Activated CD4-positive, alpha-beta T cell treated with anti-CD3 and anti-CD28 coated beads for 36 hours (primary cell): ENCODE results near the gene CCDC92B. TPM values are rescaled to one million over a fixed set of nuclear protein-coding genes. Genes with fewer than 3 reads are reported as not detected.
"Not testable (repeated sequence)": the region's sequence is repeated elsewhere in the genome, so short reads cannot be mapped to it uniquely, and the experiment has no call there.

Experiments
- ATAC-seq: fragments of 200-7000 bp; cut with Tn5 transposase; one replicate; pipeline ENCODE4 v1.10.0; 2021; ENCODE audit warnings: mild to moderate bottlenecking, moderate library complexity
- CTCF ChIA-PET: fragments of 350-600 bp; sonication (Branson Sonifier 250); formaldehyde crosslinking; loops from one replicate; lab custom pipeline; 2021; ENCODE audit warnings: antibody characterized with exemption; lab: Charles Lee
- POLR2A ChIA-PET: fragments of 350-600 bp; sonication (Branson Sonifier 250); formaldehyde crosslinking; loops from one replicate; lab custom pipeline; 2021; ENCODE audit warnings: antibody characterized with exemption, inconsistent platforms; lab: Charles Lee
- DNase-seq: peaks from one replicate; pipeline ENCODE4 v3.0.0-alpha.2; 2020
- H3K27ac Mint-ChIP-seq: one replicate; pipeline ENCODE4 v1.8.0; 2021; ENCODE audit warnings: mixed read lengths
- H3K27me3 Mint-ChIP-seq: one replicate; pipeline ENCODE4 v1.8.0; 2021; ENCODE audit warnings: mixed read lengths
- H3K36me3 Mint-ChIP-seq: one replicate; pipeline ENCODE4 v1.8.0; 2021; ENCODE audit warnings: low read depth, mixed read lengths
- H3K4me1 Mint-ChIP-seq: one replicate; pipeline ENCODE4 v1.8.0; 2021; ENCODE audit warnings: mixed read lengths
- H3K4me3 Mint-ChIP-seq: one replicate; pipeline ENCODE4 v1.8.0; 2021; ENCODE audit warnings: mild to moderate bottlenecking, moderate library complexity, mixed read lengths
- H3K9me3 Mint-ChIP-seq: one replicate; pipeline ENCODE4 v1.8.0; 2021; ENCODE audit warnings: low read depth, mixed read lengths
- intact Hi-C, 2 experiments: fragments of 100-400 bp; cut with DNase I in 1 of 2; cut with micrococcal nuclease in 1 of 2; formaldehyde crosslinking; loops; one replicate each; pipeline versions ENCODE4 v1.14.2 to v1.15.1; 2022 to 2024; cut with DNase I, micrococcal nuclease
- total RNA-seq, 2 experiments: library from RNA; stranded (reverse); gene quantifications; one replicate each; pipeline ENCODE4 v1.2.3, GENCODE V29; 2021

CCDC92B gene
- total RNA-seq, 2 experiments from 2014 or later: not detected

- Mint-ChIP-seq H3K9me3 (no peaks in the 10 kb centered on the region), H3K4me1 (peaks cover 7% of the 10 kb centered on the region), H3K36me3 (peaks cover 33% of the 10 kb centered on the region), H3K27ac (no peak overlapping the region), H3K4me3 (no peak overlapping the region), H3K27me3 (no peaks in the 10 kb centered on the region)
- intact Hi-C loops: no loop called here
- no peak for ATAC-seq
- POLR2A ChIA-PET: no interaction called here
- no peak for DNase-seq
- CTCF ChIA-PET: no interaction called here
These were observed 48.8 kb downstream of the CCDC92B start for GRCh38 chr17:2700491-2701141.

- Mint-ChIP-seq H3K27ac (no peak overlapping the region), H3K4me1 (peaks cover 3% of the 10 kb centered on the region), H3K27me3 (no peaks in the 10 kb centered on the region), H3K36me3 (peaks cover 33% of the 10 kb centered on the region), H3K4me3 (no peak overlapping the region), H3K9me3 (no peaks in the 10 kb centered on the region)
- no peak for ATAC-seq
- CTCF ChIA-PET: interaction anchor here (0.6 kb wide), 2 partner anchors 779 to 1031 kb away, joined by 3 read pairs; no protein-coding TSS in a partner anchor
- POLR2A ChIA-PET: no interaction called here
- intact Hi-C loops: no loop called here
- no peak for DNase-seq
These were observed 49.4 kb downstream of the CCDC92B start for GRCh38 chr17:2700030-2700490.

GRCh38 chr17:2699216-2699805 is 50.1 kb downstream of the CCDC92B start:
- POLR2A ChIA-PET: not testable (repeated sequence)

GRCh38 chr17:2697611-2698162 is 51.8 kb downstream of the CCDC92B start:
- H3K9me3 Mint-ChIP-seq: no peaks in the 10 kb centered on the region
- POLR2A ChIA-PET: no interaction called here
- no peaks in the 10 kb centered on the region for H3K27me3 Mint-ChIP-seq
- DNase-seq: no peak
- CTCF ChIA-PET: interaction anchor here (0.7 kb wide), 1 partner anchor 209 kb away, joined by 3 read pairs; no protein-coding TSS in a partner anchor
- no peak for ATAC-seq
- intact Hi-C loops: no loop called here
- no peak overlapping the region for H3K27ac Mint-ChIP-seq
- peaks cover 34% of the 10 kb centered on the region for H3K36me3 Mint-ChIP-seq
- H3K4me1 Mint-ChIP-seq: no peaks in the 10 kb centered on the region
- H3K4me3 Mint-ChIP-seq: no peak overlapping the region

More at GRCh38 chr17:2699216-2699805, 50.1 kb downstream of the CCDC92B start:
- H3K9me3 Mint-ChIP-seq, intact Hi-C loops, H3K27ac Mint-ChIP-seq, H3K27me3 Mint-ChIP-seq, H3K4me3 Mint-ChIP-seq, H3K4me1 Mint-ChIP-seq, DNase-seq, ATAC-seq: not testable (repeated sequence)
- H3K36me3 Mint-ChIP-seq: peaks cover 27% of the 10 kb centered on the region
- CTCF ChIA-PET: interaction anchor here (0.6 kb wide), 2 partner anchors 778 to 1031 kb away, joined by 3 read pairs; no protein-coding TSS in a partner anchor

GRCh38 chr17:2695961-2696760 is 53.3 kb downstream of the CCDC92B start:
- Mint-ChIP-seq H3K4me1 (no peaks in the 10 kb centered on the region), H3K9me3 (no peaks in the 10 kb centered on the region), H3K4me3 (no peak overlapping the region), H3K27me3 (no peaks in the 10 kb centered on the region), H3K27ac (no peak overlapping the region), H3K36me3 (peaks cover 28% of the 10 kb centered on the region)
- ATAC-seq (no peak), DNase-seq (no peak)
- POLR2A ChIA-PET: no interaction called here
- intact Hi-C loops: no loop called here
- CTCF ChIA-PET: interaction anchor here (0.6 to 1.2 kb wide), 3 partner anchors 9 to 314 kb away, joined by 3 to 4 read pairs (median 3); no protein-coding TSS in a partner anchor

- H3K27me3 Mint-ChIP-seq: no peaks in the 10 kb centered on the region
- H3K27ac Mint-ChIP-seq: no peak overlapping the region
- ChIA-PET POLR2A (interaction anchor here (1.0 kb wide), 1 partner anchor 14 kb away, joined by 4 read pairs; no protein-coding TSS in a partner anchor), CTCF (interaction anchor here (0.6 to 1.2 kb wide), 3 partner anchors 9 to 152 kb away, joined by 3 to 4 read pairs (median 3); no protein-coding TSS in a partner anchor)
- intact Hi-C loops: no loop called here
- H3K4me3 Mint-ChIP-seq: no peak overlapping the region
- DNase-seq: no peak
- no peak for ATAC-seq
- no peaks in the 10 kb centered on the region for H3K4me1 Mint-ChIP-seq
- H3K36me3 Mint-ChIP-seq: peaks cover 26% of the 10 kb centered on the region
- H3K9me3 Mint-ChIP-seq: no peaks in the 10 kb centered on the region
These were observed 54.0 kb downstream of the CCDC92B start for GRCh38 chr17:2695243-2695960.

GRCh38 chr17:2694381-2695242 is 54.8 kb downstream of the CCDC92B start:
- no peaks in the 10 kb centered on the region for H3K9me3 Mint-ChIP-seq
- H3K27ac Mint-ChIP-seq: no peak overlapping the region
- H3K27me3 Mint-ChIP-seq: no peaks in the 10 kb centered on the region
- intact Hi-C loops: no loop called here
- no peaks in the 10 kb centered on the region for H3K4me1 Mint-ChIP-seq
- ChIA-PET POLR2A (interaction anchor here (0.6 to 1.0 kb wide), 2 partner anchors 15 to 1506 kb away, joined by 4 read pairs; no protein-coding TSS in a partner anchor), CTCF (interaction anchor here (0.6 kb wide), 1 partner anchor 153 kb away, joined by 3 read pairs; no protein-coding TSS in a partner anchor)
- no peak overlapping the region for H3K4me3 Mint-ChIP-seq
- H3K36me3 Mint-ChIP-seq: peaks cover 25% of the 10 kb centered on the region
- no peak for DNase-seq
- ATAC-seq: no peak

- H3K36me3 Mint-ChIP-seq: peaks cover 30% of the 10 kb centered on the region
- H3K4me3 Mint-ChIP-seq: no peak overlapping the region
- H3K27me3 Mint-ChIP-seq: no peaks in the 10 kb centered on the region
- H3K4me1 Mint-ChIP-seq: peaks cover 6% of the 10 kb centered on the region
- H3K27ac Mint-ChIP-seq: no peak overlapping the region
- intact Hi-C loops: no loop called here
- ChIA-PET CTCF (no interaction called here), POLR2A (interaction anchor here (0.6 kb wide), 2 partner anchors 71 to 1506 kb away, joined by 3 to 4 read pairs; no protein-coding TSS in a partner anchor)
- DNase-seq (no peak), ATAC-seq (no peak)
- no peaks in the 10 kb centered on the region for H3K9me3 Mint-ChIP-seq
These were observed 55.7 kb downstream of the CCDC92B start for GRCh38 chr17:2693561-2694380.

- Mint-ChIP-seq H3K4me1 (peaks cover 10% of the 10 kb centered on the region), H3K4me3 (no peak overlapping the region), H3K27me3 (no peaks in the 10 kb centered on the region), H3K9me3 (no peaks in the 10 kb centered on the region), H3K36me3 (peaks cover 28% of the 10 kb centered on the region), H3K27ac (no peak overlapping the region)
- ChIA-PET POLR2A (no interaction called here), CTCF (interaction anchor here (0.5 kb wide), 2 partner anchors 289 to 1896 kb away, joined by 3 read pairs; no protein-coding TSS in a partner anchor)
- DNase-seq (no peak), ATAC-seq (no peak)
- intact Hi-C loops: no loop called here
These were observed 56.7 kb downstream of the CCDC92B start for GRCh38 chr17:2692781-2693135.
